Measurements from ENCODE around the gene ITM2C.
A peak's percentile ranks its signal among the peaks of the same experiment; 100 is the strongest.

Gene ITM2C

DNA sequence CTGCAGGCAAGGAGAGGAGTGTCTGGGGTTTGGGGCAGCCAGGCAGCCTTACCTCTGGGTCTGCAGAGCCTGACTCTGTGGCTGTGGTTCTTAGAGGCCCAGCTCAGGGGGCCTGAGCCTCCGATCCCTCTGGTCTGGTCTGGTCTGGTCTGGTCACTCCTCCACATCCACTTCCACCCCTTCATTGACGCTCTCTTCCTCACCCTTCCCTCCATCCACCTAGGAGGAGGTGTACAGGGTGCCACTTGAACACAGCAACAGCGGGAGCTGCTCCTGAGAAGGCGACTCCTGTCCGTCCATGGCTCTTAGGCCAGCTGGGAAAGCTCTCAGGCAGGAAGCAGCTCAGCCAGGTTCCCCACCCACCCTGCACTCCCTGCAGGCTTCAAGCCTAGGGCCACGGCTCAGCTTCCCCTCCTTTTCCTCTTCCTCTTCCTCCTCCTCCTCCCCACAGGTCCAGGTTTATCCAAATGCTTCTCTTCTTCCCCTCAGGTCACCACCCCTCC, 43.4 kb downstream of the ITM2C start:
- DNase-seq (ENCODE audit: low read depth, low spot score), result no peak

DNA sequence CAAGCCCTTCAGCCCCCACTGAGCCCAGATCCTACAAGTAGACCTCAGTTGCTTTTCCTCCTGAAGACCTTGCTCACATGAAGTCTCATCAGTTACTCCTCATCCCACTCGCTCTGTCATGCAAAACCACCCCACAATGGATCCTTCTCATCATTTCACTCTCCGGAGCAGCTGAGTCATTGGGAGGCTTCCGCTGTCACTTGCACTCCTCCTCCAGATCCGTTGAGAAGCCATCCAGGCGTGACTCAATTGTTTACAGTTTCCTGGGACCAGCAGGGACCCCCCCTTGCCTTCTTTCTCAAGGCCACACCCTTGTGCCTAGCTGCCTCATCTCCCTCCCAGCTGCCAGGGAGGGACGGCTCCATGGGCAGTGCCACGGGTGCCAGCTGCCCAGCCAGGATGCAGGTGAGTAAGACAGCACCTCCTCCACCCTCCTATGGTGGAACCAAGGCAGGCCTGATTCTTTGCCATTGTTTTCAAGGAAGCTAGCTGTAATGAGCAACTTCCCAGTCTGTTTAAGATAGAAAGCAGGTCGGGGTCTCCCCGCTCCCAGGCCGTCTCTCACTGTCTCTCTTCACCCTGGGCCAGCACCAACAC, 44.0 kb downstream of the ITM2C start:
- DNase-seq (ENCODE audit: low read depth, low spot score), result peak; percentile 40

DNA sequence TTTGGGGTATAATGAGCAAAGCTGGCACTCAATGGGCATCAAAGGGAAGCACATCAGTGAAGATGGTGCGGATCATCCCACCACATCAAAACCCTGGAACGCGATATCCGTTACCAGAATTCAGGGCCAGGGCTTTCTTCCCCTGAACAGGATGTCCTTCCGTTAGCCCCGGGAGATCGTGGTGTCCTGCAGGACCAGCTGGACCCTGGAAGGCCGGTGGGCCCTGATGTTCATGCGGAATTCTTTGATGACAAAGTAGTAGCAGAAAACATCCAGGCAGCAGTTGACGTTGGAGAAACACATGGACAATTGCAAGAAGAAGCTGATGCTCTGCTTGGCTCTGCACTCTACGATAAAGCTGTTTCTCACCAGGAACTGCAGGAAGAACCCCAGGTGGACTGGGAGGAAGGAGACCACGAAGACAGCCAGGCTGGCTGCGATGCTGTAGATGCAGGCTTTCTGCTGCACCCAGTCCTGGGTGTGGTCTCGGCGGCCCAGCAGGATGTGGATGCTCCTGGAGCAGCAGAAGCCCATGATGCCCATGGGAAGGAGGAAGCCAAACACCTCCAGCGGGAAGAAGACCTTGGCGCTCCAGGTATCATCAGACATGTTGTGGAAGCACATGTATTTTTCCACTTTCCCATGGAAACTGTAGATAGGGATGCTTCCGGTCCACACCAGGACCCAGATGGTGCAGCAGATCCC, 45.3 kb downstream of the ITM2C start:
- no peak for DNase-seq (ENCODE audit: low read depth, low spot score)

DNA sequence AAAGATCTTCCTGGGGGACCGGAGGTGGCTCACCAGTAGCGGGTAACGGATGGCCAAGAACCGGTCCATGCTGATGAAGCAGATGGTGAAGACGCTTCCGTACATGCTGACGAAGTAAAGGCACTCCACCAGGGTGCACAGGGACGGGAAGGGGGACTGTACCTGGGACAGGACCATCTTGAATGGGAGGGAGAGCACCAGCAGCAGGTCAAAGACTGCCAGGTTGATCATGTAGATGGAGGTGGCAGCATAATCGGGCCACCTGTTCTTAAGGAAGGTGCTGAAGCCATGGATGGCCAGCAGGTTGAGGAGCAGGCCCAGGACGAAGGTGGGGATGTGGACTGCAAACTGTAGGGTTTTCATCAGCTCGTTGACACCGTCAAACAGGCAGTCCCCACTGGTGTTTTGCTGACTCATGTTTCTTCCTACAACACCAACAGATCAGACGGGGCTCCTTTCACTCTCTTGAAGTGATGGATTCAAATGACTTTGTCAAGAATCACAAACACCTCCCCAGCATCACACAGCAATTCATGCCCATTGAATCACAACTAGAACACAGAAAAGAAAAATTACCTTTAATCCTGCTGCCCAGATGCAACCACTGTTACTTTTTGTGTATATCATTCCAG, 45.9 kb downstream of the ITM2C start:
- DNase-seq (ENCODE audit: low read depth, low spot score), result no peak

DNA sequence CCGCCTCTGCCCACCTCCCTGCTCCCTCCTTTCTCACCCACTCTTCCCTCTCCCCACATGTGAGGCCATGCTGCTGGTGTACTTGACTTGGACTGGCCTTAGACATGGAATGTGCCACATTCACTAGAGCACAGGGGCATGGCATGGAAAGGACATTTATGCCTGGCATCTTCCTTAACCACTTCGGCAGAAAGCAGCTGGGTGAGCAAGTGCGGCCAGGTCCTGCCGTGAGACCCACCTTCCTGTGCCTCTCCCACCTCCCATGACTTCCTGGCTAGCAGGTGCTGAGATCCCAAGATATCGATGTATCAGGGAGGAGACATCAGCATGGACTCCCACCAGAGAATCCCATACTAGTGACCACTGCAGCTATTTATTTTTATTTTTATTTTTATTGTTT, 47.3 kb downstream of the ITM2C start:
- DNase-seq (ENCODE audit: low read depth, low spot score), result no peak

DNA sequence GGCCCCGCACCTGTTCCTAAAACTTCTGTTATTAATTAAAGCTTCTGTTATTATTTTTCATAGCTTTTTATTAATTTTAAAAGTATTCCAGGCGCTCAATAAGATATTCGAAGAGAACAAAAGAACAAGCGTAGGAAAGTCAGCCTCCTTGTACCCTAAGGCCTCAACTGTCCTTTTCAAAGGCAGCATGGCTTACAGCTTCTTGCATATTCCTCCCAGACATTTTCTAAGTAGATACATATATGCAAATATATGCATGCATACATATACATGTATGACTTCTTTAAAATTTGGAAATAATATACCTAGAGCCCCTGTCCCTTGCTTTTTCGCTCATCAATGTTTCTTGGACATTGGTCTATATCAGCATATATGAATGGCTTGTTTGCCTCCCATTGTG, 48.0 kb downstream of the ITM2C start:
- no peak for DNase-seq (ENCODE audit: low read depth, low spot score)

DNA sequence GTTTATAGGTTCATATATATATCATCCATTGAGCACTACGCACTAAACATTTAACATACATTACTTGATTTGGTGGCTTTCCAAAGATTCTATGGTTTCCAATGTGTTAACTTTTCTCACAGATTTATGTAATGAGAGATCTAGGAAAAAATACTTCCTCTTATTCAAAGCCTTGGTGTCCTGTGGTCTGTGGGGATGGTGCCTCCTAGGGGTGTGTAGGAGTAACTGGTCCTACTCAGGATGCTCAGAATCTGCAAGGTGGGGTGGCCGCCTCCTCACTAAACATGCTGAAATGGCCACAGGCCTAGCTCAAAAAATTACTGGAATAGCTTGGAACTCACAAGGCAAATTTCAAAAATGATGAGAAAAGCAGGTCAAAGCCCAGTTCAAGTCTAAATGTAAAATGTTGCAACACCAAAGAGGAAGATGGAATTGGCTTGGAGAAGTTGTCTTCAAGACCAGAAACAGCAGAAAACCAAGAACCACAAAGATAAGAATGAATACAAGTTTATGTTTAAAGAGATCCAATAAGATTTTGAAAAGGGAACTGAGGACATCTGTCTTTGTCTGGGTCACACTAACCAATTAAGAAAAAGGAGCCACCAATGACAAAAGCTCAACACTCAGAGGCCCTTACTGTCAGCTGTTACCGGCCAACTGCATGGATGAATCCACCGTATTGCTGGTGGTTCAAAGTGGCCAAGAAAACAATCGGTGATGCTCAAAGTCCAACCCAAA, 48.8 kb downstream of the ITM2C start:
- no peak for DNase-seq (ENCODE audit: low read depth, low spot score)

DNA sequence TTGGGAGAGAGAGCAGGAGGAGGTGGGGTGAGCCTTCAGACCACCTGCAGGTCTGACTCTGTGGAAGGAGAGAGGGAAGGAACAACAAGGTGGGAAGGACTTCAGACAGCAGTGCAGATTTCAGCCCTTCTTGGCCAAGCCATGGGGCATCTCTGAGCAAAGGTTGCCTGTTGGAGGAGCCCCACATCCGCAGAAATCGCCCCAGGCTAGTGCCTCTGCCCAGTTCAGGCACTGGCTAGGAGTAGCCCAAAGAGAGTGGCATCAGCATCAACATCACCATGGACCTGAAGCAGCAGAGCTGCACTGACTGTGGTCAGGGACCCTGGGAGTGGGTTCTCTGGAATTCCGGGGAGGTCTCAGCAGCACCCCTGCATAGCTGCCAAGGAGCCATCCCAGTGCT, 50.1 kb downstream of the ITM2C start:
- no peak for DNase-seq (ENCODE audit: low read depth, low spot score)

DNA sequence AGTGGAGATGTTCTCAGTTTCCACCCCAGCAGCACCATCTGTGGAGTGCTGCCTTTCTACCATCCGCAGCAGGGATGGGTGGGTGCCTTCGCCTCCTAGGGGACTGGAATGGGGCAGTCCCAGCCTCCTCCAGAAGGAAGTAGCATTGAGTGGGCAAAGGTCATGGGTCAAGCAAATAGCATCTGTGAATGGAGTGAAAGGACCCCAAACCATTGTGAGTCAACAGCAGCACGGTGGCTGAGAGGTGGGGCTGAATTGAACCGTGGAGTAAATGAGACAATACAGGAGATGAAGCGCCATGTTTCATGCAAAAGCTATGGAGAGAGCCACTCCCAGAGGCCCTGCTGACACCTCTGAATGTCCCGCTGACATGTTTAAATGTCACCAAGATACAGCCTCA, 50.6 kb downstream of the ITM2C start:
- DNase-seq (ENCODE audit: low read depth, low spot score), result no peak

DNA sequence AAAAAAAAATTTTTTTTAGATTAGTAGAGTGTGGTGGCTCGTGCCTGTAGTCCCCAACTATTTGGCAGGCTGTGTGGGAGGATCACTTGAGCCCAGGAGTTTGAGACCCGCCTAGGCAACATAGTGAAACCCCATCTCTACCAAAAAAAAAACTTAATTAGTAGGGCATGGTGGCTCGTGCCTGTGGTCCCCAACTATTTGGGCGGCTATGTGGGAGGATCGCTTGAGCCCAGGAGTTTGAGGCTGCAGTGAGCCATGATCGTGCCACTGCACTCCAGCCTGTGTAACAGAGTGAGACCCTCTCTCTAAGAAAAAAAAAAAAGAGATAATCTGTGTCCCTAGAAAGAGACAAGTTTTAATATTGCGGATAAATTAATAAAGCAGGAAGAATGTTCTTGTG, 51.5 kb downstream of the ITM2C start:
- DNase-seq (ENCODE audit: low read depth, low spot score), result no peak

DNA sequence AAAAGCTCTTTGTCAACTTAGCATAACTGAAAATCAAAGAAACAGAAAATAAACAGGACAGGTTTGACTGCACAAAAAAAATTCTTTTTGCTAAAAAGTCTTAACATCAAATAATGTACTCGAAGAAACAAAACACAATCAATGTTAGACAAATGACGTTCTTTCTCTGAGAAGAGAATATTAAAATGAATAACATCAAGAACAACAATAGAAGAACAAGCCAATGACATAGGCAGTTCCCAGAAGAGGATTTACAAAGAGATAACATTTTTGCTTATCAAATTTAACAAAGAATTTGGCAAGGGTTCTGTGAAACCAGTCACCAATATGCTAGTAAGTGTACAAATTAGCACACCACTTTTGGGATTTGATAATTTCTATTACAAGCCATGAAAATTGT, 54.5 kb downstream of the ITM2C start:
- no peak for DNase-seq (ENCODE audit: low read depth, low spot score)

DNA sequence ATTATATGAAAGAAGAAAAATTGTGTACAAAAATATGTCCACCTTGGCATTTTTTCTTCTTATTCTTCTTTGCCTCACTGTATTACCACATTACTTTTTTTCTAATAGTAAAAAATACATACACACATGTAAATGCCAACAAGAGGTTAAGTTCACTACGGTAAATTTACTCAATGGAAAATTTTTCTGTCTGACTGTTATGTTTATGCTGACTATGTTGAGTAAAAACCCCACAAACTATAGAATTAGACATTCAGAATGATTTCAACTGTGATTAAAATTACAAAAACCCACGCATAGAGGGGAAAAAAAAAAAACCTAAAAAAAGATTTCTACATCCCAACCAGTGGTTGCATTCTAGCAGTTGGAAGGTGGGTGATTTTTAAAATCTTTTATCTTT, 54.9 kb downstream of the ITM2C start:
- DNase-seq (ENCODE audit: low read depth, low spot score), result no peak

DNA sequence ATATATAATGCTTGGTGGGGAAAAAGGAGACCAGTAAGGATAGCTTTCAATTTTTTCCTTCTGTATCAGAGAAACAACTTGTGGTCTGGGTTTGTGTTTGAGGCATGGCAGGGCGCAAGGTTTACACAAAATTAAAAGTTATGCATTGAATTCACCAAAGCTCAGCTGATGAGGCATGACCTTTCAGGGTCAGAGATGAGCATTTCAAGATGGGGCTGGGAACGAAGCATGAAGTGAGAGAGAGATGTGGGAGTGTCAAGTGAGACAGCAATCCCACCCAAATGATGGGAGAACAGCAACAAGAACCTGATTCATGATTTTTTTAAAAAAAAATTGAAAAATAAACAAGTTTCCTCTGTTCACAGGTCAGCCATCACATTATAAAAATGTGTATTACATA, 55.4 kb downstream of the ITM2C start:
- no peak for DNase-seq (ENCODE audit: low read depth, low spot score)

DNA sequence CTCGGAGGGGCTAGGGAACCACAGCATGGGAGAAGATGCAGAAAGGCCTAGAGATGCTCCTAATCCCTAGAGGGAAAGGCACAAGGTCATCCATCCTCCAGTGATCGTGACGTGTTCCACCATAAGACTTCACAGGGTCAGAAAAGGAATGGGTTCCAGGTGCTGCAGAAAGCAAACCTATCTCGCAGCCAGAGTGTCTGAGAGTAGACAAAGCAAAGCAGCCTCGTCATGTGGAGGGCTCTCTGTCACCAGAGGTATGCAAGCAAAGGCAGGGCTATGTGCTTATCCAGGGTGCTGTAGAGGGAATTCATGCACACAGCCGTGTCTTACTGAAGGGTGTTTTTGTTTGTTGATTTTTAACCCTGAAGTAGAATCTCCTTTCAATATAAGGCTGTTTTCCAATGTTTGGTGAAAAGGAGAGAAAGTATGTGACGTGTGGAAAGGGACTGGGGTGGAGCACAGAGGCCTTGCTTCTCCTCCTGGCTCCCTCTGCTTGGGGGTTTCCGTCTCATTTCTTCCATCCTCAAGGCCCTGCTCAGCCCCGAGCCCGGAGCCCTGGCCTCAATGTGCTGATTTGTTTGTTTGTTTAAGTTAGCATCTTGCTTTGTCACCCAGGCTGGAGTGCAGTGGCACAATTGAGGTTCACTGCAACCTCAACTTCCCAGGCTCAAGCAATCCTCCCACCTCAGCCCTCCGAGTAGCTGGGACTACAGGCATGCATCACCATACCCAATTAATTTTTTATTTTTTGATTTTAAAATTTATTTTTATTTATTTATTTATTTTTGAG, 57.3 kb downstream of the ITM2C start:
- no peak for DNase-seq (ENCODE audit: low read depth, low spot score)

DNA sequence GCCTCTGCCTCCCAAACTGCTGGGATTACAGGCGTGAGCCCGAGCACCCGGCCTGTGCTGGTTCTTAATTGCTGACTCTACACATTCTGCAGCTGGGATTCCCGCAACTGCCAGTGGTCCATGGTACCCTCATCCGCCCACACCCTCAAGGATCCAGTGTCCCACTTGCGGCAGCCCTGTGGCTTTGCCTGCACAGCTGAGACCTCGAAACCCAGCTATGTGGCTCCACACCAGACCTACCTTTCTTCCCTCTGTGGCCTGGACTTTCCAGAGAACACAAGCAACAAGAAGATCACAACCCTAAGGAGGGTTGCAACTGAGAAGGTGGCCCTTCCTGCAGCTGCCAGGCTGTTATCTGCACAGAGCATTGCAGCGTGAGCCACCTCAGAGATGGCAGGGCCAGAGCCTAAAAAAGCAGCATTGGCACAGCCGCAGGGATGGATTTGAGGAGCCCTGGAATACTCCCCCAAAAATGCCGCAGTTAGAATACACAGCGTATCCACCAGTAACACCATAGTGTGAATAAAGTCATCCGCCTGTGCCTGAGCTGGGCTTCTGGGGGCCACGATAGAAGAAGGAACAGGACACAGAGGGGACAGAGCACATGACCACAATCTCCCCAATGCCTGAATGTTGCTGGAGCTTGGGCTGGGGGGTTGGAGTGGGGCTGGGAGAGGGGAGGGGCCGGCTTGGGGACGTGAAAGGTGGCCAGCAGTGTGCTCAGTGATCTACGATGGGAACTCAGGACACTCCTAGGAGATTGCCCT, 58.4 kb downstream of the ITM2C start:
- DNase-seq (ENCODE audit: low read depth, low spot score), result no peak

DNA sequence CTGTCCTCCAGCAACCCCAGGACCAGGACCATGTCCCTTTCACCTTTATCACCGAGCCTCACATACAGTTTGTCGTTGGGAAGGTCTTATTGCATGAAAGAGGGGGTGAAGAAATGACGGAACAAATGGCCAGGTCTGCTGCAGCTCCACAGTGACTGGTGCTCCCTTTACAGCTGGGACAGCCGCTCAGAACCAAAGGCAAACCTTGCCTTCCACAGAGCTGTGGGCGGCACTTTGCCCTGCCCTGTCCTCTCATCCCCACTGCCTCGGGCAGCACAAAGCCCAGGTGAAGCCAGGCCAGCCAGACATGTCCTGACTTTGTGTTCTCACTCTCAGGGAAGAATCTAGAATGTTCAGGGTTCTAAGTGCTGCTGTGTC, 59.3 kb downstream of the ITM2C start:
- DNase-seq (ENCODE audit: low read depth, low spot score), result no peak

DNA sequence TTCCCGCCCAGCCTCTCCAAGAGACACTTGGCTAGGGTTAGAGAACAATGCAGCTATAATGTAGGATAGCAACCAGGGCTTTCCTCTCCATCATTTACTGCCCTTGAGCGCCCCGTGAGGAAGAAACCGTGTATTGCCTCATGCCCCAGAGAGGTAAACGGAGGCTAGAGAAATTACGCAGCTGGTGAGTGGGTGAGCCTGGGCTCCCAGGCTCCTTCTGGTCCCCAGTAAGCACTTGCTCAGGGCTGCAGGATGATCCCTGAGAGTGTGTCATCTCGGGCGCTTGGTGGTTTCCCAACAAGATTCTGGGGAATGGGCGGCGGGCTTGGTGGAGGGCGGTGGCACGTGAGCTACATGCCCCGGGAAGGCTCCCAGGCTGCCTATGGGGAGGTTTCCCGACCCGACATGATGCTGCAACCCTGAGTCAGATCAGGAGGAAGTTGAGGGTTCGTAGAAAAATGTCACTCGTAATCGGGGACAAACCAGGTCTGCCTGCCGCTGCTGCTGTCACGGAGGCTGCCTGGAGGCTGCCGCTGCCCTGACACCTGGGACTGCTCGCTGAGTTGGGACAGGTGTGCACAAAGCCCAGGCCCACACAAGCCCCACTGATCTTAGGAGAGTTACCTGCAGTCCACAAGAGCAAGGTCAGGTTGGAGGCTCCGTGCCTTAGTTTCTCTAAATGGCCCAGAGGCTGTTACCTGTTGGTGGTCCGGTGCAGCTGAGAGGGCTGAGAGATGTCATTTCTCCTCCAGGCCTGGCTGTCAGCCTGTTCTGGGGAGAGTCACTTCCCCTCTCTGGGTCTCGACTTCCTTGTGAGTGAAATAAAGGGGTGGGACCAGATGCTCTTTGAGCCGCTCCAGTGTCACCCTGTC, 60.0 kb downstream of the ITM2C start, which contains the start of gene GPR55:
TSS of gene GPR55 (minus strand) at position 773 of the 872 bp plus-strand sequence. CDS start 14,280 bp downstream, outside the sequence.
- no peak for DNase-seq (ENCODE audit: low read depth, low spot score)

DNA sequence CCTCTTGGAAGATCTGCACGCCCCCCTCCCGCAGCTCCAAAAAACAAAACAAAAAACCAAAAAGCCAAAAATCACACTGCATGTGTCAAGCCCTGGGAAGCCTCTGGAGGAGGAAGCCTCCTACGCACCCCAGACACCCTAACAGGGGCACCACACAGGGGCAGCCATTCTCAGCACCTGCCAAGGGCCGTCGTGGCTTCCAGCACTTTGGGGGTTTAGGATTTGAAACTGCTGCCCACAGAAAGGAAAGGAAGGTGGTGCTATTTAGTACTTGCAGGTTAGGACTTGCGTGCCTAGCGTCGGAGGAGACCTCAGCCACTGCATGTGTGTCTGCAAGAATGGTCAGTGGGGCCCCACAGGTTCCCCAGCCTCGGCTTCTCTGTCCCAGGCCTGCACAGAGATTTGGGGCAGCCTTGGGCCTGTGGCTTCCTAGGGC, 60.7 kb downstream of the ITM2C start:
- DNase-seq (ENCODE audit: low read depth, low spot score), result no peak

DNA sequence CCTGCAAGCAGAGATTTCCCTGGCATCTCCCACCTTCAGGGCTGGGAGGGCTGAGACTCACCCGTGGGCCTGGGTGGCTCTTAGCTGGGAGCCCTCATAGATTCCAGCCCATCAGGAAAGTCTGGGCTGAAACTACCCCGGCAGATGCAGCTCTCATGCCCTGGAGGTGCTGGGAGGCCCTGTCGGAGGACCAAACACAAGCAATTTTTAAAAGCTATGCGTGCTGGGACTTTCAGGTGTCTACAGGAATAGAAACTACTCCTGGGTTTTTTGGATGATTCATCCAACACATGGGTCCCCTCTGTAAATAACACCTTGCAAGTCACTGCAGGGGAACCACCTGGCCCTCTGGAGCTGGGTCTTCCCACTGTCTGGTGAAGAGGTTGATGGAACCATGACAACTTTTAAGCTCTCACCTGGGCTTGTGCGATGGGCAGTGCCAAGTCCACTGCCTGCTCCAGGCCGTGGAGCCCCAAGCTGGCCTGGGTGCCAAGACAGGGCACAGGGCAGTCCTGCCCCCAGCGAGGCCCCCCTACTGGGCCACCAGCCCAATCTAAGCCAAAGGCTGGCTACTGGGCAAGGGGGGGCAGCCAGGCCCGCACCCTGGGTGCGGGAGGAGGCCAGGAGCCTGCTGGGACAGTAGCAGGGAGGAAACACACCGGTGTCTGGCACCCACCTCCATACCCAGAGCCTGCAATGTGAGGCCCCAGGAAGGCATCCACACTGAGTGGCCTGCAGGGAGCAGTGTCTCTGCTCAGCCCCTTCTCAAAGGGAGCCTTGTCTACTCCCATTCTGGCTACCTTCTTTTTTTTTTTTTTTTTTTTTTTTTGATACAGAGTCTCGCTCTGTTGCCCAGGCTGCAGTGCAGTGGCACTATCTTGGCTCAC, 61.4 kb downstream of the ITM2C start:
- DNase-seq (ENCODE audit: low read depth, low spot score), result no peak

Measured in astrocyte of the hippocampus (primary cell).